HG02852 (cell line): Measurements from ENCODE around the gene PDF.

Experiments
- ATAC-seq: cut with Tn5 transposase; IDR thresholded peaks from one replicate; pipeline ENCODE4 v1.9.1; 2021; ENCODE audit warnings: mild to moderate bottlenecking, moderate library complexity; ENCODE audit not compliant: unreplicated experiment

Gene PDF

DNA sequence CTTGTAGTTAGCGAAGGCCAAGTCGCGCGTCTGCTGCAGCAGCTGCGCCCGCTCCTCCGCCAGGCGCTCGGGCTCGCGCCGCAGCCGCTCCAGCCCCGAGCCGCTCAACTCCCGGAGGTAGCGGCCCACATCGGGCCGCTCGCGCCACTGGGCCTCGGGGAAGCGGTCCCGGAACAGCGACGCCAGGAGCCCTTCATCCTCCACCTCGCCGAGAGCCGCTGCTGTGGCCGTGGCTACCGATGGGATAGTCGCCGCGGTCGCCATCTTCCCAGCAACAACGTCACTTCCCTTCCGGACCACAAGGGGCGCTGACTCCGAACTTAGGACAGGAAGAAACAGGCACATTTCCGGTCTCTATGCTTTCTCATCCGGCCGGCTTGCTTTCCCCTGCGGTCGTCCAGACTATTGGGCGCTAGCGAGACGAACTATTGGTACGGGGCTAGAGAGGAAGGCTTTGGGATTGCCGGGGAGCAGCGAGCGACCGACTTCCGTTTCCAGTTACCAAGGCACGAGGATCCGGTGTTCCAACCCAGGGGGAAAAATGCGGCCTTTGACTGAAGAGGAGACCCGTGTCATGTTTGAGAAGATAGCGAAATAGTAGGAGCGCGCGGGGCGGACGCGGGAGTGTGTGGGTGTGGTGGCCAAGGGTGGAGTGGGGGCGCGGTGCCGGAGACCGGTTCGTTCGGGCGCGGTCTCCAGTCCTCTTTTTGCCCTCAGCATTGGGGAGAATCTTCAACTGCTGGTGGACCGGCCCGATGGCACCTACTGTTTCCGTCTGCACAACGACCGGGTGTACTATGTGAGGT is 9.1 kb upstream of the PDF start, which contains the start of the genes COG8 and NIP7:
TSS of gene COG8 (minus strand) at position 276 of the 806 bp plus-strand sequence. CDS start at position 264, 12 bp downstream.
TSS of gene NIP7 (plus strand) at position 484 of the 806 bp plus-strand sequence. CDS start at position 542, 58 bp downstream.
- ATAC-seq: peak; percentile 93

DNA sequence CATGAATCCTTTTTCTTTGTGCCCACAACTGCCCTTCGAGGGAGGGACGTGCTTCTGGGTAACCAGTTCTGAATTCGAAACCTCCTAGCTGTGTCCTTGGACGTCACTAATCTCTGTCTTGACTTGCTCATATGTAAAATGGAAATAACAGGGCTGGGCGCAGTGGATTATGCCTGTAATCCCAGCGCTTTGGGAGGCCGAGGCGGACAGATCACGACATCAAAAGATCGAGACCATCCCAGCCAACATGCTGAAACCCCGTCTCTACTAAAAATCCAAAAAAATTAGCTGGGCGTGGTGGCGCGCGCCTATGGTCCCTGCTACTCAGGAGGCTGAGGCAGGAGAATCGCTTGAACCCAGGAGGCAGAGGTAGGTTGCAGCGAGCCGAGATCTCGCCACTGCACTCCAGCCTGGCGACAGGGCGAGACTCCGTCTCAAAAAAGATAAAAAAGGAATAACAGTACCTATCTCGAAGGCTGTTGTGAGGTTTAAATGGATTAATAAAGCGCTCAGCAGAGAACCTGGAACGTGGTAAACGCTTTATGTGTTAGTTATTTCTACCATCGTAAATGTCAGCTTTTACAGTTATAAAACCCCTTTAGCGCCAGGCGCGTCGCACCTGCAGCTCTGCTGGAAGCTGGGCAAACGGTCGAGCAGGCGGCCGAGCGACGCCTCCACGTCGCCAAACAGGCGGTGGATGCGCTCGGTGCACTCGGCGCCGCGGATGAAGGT is 8.3 kb upstream of the PDF start:
- ATAC-seq: no peak

DNA sequence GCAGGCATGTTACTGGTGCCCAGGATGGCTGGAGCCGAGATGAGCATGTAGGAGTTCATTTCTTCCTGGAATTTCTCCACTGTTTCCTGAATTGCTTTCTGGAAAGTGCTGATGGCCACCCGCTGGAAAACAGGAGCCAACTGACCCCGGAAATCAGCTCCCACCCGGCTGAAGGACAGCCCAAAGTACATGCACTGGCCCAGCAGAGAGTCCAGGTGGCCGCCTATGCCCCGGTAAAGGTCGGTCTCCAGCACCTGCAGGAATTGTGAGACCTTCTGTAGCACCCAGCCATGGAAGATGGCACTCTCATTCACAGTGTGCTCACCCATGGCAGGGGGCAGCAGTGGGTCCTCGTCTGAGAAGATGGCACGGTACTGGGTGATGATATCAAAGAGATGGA is 4.3 kb upstream of the PDF start:
- ATAC-seq: no peak

DNA sequence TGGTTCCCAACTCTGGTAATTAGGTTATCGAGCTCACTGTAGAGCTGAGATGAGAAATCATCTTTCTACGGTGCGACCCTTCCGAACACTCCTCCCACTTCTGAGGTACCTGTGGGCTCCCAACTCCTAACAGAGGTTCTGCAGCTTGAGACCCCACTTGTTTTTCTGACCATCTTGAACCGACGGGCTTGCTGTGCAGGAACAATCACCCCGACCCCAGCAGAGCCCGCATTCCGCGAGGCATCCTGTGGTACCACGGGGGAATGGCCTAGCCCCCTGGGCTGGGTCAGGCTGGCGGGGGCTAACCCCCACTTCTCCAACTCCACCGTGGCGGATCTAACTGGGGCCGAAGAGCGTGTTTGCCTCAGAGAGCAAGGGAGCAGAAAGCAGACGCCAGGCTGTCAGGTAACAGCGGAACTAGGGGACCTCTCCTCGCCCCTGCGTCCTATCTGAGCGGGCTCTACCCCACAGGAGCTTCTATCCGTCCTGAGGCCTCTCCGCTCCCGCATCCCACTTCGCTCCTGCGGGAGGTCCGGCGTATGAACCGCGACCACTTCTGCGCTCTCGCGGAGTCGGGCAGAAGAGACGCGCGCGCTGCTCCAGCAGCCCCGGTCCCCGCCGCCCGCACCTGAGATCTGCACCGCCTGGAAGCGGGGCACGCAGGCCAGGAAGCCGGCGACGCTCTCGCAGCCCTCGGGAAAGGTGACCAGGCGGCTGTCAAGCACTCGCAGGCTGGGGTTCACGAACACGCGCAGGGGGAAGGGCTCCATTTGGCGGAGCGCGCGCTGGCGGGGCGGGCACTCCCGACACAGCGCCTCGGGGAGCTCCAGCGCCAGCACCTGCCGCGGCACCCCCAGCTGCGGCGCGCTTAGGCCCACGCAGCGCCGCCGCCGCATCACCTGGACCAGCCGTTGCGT is 761 bp downstream of the PDF start:
- ATAC-seq: peak; percentile 36

DNA sequence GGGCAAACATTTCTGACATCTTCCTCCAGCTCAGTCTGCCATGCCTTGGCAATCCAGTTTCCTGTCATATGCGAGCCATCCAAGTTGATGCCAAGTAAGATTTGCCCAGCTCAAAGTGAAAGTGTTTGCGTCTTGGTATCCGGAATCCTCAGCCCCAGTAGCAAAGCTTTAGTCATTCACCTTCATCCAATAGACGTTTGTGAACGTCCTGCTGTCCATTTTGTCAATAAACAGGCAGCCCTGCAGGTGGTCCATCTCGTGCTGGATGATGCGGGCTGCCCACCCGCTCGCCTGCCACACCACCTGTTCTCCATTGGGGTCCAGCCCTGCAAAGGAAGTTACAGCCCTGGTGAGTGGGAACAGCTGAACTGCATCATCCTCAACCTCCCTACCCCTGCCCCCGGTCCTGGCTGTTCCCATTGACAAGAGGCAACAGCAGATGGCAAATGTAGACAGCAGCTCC is 1.5 kb downstream of the PDF start:
- no peak for ATAC-seq

DNA sequence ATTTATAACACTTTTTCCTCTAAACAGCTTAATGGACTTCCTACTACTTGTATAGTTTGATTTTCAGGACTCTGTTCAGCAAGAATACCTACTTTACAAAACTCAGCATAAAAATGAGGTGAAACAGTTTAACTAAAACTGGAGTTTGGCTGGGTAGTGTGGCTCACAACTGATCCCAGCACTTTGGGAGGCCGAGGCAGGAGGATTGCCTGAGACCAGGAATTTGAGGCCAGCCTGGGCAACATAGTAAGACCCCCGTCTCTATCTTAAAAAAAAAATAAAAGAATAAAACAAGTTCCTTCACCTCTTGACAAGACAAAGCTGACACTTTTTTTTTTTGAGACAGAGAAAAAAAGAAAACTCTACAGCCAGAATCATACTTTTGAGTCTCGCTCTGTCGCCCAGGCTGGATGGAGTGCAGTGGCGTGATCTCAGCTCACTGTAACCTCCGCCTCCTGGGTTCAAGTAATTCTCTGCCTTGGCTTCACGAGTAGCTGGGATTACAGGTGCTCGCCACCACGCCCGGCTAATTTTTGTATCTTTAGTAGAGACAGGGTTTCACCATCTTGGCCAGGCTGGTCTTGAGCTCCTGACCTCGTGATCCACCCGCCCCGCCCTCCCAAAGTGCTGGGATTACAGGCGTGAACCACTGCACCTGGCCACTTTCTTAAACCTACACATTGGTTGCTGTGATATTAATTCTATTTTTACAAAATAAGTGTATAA is 2.6 kb downstream of the PDF start:
- ATAC-seq: no peak

DNA sequence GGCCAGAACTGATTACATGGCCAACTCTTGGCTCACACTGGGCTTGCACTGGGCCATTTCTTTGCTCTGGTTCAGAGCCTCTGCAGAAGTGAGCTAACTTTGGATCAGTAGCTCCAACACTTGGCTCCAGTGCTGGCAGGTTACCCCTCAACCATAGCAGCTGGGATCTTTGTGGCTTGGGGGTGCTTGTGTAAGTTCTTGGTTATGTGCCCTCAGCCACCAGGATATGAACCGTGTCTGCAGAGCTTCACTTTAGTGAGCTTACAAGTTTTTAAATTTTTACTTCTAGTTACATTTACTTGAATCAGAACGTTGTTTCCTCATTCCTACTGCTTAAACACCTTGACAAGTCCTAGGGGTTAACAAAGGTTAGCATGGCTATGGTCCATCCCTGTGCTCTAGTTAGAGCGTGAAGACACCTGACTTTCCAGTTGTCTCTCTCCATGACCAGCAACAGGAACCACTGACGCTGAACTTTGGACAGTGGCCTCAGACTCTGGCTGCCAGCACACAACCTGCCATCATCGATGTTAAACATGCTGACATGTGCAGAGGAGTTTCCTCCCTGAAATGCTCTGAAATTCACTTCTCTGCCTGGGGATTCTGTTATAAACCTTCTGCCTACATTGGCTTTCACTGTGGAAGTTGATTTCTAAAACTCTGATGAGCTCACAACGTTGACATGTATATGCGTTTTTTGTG is 4.1 kb downstream of the PDF start:
- no peak for ATAC-seq

DNA sequence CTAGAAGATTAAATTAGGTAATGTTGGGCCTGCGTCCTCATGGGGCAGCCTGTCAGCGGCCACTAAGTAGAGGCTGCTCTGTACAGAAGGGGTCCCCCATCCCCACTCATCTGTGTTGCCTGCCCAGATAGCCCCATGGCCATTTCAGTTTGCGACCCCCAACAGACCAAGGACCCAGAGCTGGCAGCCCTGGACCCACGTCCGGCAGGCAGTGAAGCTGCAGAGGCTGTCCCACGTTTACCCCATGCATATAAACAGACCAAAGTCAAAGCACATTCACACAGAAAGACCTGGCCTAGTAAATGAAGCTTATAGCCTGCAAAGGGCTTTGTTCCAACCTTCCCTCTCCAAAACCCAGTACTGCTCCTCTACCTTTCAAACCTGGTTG is 4.6 kb downstream of the PDF start:
- ATAC-seq: no peak

DNA sequence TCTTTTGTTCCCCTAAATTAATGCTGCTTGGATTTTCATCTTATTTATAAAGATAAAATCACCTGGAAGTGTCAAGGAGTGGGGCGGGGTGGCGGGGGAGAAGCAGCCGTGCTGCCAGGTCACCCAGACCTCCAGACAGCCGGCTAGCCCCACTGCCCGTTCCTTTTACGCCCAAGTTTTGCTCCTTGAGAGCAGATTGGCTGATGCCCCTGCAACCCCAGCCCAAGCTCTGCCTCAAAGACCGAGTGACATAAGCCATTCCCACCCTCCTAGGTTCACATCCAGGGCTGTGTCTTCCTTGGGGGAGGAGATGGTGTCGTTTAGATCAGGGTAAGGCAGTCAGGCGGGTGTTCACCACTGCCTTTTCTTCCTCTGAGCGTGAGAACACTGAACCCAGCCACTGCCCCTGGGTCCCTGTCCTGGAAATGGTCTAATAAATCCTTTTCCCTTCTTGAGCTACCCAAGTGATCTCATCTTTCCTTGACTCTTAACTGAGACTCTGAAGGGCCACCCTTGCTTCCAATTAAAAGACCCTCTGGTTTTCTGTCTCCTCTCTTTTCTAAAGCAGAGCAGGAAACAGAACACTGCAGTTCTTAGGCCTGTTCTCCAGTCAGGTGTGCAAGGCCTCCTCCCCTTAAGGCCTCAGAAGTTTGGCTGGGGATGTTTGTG is 5.7 kb downstream of the PDF start:
- ATAC-seq: no peak

DNA sequence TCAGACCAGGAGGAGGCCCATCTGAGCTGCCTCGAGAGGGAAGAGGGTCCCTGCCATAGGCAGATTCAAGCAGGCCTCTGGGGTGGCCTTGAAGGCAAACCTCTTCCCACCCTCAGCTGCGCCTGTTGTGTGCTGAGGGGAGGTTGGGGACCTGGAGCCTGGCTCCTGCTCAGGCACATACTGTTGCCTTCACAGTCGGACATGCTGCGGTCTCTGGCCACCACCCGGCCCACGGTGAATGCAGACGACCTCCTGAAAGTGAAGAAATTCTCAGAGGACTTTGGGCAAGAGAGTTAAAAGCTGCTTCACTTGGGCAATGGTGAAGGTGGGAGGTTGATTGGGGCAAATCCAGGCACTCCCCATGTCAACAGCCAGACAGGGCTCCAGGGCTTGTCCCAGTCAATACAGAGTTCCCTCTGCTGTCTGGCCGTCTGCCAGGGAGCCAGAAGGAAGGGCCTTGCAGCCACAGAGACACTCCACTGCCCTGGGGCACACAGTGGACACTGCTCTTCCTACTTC is 6.3 kb downstream of the PDF start:
- no peak for ATAC-seq

DNA sequence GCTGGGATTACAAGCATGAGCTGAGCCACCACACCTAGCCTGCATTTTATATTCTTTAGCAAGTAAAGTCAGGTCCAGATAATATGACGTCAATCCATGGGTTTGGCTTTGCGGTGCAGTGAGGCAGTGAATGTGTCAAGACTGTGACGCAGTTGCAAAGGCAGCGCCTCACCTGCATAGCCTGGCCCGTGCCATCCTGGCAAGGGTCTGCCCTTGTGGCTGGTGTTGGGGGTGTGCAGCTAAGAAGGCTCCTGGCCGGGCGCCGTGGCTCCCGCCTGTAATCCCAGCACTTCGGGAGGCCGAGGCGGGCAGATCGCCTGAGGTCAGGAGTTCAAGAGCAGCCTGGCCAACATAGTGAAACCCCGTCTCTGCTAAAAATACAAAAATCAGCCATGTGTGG is 7.0 kb downstream of the PDF start:
- ATAC-seq: no peak

DNA sequence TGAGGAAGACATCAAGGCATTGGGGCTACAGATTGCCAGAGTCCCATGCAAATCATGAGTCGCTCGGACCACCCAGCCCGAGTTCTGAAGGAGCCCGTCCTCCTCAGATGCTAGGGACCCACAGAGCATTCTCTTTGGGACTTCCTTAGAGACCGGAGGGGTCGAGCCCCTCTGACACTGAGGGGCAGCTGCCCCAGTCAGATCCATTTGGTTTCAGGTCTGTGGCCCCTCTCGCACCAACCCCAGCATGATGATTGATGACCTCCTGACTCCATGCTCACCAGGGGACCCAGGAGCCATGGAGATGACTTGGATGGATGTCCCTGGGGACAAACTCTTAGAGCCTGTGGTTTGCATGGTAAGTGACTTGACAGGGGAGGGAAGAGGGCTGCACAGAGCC is 8.0 kb downstream of the PDF start:
- no peak for ATAC-seq

DNA sequence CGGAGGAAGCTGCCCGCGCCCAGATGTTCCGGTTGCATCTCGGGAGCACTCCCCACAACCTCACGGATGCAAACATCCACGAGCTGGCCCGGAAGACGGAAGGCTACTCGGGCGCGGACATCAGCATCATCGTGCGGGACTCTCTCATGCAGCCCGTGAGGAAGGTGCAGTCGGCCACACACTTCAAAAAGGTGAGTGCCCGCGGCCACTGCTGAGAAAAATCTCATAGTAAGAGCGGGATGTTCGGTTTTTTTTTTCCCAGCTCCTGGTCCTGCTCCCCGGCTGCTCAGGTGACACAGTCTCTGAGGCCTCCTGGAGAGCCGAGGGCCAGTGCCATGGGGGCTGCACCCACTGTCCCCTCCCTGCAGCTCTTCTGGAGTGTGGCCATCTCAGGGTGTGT is 9.3 kb downstream of the PDF start:
- ATAC-seq: no peak

DNA sequence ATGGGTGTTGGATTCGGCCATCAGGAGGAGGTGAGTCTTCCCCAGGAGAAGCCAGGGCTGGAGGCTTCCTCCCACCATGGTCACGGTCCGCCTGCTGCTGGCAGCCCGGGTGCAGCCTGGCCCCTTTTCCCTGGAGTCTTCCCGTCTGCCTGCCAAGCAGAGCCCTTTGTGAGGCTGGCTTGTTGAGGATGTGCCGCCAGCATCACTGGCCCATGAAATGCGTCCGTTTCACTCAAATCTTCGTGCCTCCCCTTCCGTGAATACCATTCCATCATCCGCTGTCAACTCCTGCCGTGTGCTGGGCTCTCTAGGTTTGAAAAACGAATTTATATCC is 9.7 kb downstream of the PDF start:
- no peak for ATAC-seq

DNA sequence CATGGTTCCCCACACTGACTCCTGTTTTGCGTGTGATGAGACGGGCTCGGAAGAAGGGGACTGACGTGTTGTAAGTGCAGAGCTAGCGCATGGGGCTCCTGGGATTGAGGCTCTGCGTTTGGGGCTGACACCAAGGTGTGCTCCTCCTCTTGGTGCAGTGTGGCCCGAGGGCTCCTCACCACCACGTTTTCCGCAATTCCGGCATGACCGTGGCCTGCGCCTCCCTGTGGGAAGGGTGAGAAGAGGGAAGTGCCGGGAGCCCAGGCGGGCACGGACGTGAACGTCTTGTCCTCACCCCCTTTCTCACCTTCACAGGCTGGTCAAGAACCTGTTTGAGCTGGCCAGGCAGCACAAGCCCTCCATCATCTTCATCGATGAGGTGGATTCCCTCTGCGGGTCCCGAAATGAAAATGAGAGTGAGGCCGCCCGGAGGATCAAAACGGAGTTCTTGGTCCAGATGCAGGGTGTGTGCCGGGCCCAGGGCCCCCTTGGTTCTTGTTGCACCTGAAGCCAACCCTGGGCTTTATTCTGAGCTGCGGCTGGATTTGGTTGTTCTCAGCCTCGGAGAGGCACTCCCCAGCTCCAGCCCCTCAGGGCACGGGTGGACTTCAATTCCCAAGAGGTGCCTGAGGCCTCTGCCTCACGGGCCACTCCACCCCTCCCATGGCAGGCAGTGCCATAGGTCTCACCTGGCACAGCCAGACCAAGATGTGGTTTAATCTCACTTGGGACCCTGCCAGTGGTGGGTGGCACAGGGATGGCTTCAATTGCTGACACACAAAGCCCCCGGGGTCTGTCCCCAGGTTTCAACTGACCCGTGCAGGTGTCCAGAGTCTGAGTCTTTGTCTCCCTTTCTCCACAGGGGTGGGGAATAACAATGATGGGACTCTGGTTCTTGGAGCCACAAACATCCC is 10.3 kb downstream of the PDF start:
- no peak for ATAC-seq

DNA sequence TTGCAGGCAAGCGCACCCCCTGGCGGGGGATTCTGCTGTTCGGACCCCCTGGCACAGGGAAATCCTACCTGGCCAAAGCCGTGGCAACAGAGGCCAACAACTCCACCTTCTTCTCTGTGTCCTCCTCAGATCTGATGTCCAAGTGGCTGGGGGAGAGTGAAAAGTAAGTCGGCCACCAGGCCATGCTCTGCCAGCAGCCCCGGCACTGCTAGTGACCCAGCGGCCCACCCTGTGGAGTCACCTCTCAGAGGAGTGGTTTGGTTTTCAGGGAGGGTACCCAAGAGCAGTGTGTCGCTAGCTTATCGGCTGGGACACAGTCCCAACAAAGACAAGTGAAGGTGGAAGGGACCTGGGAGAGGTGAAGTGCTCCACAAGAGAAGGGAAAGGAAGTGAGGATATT is 11.0 kb downstream of the PDF start:
- ATAC-seq: no peak

DNA sequence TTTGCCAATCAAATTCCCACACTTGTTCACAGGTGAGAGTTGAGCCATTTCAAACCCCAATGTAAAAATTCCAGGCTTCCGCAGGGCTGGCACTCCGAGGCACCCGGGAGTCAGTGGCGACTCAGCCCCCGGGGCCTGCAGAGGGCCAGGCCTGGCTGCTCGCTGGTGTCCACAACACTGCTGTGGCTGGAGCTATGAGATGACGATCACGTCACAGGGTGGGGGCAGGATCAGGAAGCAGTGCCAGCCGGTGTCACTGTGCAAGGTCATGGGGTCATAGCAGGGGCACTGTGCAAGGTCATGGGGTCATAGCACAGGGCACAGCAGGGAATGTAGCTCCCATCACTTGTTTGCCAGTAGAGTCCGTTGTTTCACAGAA is 11.5 kb downstream of the PDF start:
- ATAC-seq: no peak
